VCaP (cell line): Measurements from ENCODE around the gene CPXM2.

Source experiments
- H3K27ac ChIP-seq: fragments of 450-650 bp; 2 replicates; pipeline ENCODE4 v1.5.1; 2017
- CTCF ChIP-seq: fragments of 450-650 bp; conservative IDR thresholded peaks from 2 replicates; pipeline ENCODE4 v1.5.1; 2017; ENCODE audit warnings: mild to moderate bottlenecking, moderate library complexity

CPXM2 gene

DNA sequence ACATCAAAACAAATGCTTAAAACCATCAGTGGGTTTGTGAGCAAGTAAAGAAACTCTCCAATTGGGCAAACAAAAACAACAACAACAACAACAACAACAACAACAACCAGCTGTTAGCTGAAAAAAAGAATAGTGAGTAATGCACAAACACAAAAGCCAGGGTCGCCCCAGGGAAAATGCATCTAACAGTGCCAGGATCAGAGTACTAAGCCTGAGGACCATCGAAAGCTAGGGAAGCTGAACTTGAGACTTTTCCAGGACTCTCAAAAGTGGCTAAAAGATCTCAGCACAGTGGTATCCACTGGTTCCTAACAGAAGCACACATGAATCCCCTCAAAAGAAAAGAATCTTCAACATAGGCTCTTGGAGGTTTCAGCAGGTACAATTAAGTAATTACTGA, 83.3 kb downstream of the CPXM2 start:
- H3K27ac ChIP-seq = no peak overlapping the region
- no peak for TF ChIP-seq CTCF

- no peak overlapping the region for H3K27ac ChIP-seq
- TF ChIP-seq CTCF = no peak
Measured at GRCh38 chr10:123807444-123808035, 84.1 kb downstream of the CPXM2 start.

DNA sequence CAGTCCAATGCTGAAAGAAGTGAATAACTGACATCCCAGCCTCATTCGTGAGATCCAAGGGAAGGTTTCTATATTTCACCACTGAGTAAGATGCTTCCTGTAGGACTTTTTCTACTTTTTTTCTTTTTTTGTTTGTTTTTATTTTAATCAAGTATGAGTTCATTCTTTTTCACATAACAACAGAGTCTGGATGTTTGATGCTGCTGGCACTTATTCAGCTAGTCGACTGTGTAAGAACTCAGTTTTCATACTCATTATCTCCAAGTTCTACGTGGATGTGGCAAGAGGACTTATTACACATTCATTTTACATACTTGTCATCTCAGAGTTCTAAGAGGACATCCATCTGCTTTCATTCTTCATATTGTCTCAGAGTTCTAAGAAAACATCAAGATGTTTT, 86.9 kb downstream of the CPXM2 start:
- TF ChIP-seq CTCF = no peak

GRCh38 chr10:123800821-123801220, 90.8 kb downstream of the CPXM2 start:
- no peak for TF ChIP-seq CTCF
- no peak overlapping the region for H3K27ac ChIP-seq

More for the DNA sequence above, 86.9 kb downstream of the CPXM2 start:
- H3K27ac ChIP-seq = no peak overlapping the region

DNA sequence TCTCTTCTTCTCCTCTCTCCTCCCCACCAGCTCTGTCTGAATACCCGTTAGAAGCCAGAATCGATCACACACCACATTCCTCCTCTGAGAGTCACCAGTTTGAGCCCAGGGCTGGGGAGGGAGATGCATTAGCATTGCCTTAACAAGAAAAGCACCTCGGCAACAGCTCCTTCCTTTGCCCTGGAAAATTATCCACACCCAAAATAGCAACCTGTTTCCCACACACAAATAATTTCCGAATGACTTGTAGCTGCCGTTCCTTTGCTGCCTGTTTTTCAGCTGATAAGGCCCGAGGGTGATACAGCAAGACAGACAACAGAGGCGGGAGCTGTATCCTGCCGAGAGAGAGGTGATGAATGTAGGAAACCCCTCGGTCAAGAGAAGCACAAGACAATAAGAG, 91.3 kb downstream of the CPXM2 start:
- no peak for TF ChIP-seq CTCF
- no peak overlapping the region for H3K27ac ChIP-seq

GRCh38 chr10:123798856-123799255, 92.8 kb downstream of the CPXM2 start:
- no peak overlapping the region for H3K27ac ChIP-seq
- no peak for TF ChIP-seq CTCF

DNA sequence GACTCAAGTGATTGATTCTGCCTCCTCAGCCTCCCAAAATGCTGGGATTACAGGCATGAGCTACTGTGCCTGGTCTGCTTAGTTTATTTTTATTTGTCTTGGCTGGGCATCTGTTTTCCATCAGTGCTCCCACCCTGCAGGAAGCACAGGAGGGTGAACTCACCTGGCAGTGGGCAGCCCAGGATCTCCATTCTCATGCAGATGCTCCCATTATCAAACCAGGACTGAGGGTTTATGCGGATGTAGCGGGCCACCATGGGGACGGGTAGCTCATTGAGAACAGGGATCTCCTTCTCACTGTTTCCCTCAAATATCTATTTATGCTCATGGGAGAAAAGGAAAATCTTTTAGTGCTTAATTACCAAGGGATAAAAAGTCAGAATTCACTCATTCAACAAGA, 93.8 kb downstream of the CPXM2 start:
- TF ChIP-seq CTCF = no peak
- H3K27ac ChIP-seq = no peak overlapping the region
